Stimulated activated CD4-positive, alpha-beta T cell treated with anti-CD3 and anti-CD28 coated beads, Interleukin-4, amount 100 ng/mL, for 1 hour (primary cell): ENCODE data around the gene TNS1.

Experiments
- DNase-seq: peaks from one replicate; pipeline ENCODE4 v3.0.0-alpha.2; 2020

The TNS1 gene

GRCh38 chr2:217861334-217861877, 141.4 kb downstream of the TNS1 start:
- DNase-seq, result no peak

GRCh38 chr2:217859926-217860325, 142.9 kb downstream of the TNS1 start:
- no peak for DNase-seq

- no peak for DNase-seq
Measured at GRCh38 chr2:217858519-217859491, 144.0 kb downstream of the TNS1 start.

- DNase-seq, result no peak
Measured at GRCh38 chr2:217857624-217858506, 144.9 kb downstream of the TNS1 start.

- no peak for DNase-seq
Measured at GRCh38 chr2:217856871-217857270, 145.9 kb downstream of the TNS1 start.

- DNase-seq, result no peak
Measured at GRCh38 chr2:217856159-217856558, 146.6 kb downstream of the TNS1 start.

GRCh38 chr2:217854684-217855420, 147.9 kb downstream of the TNS1 start:
- DNase-seq, result no peak

- no peak for DNase-seq
Measured at GRCh38 chr2:217853961-217854360, 148.8 kb downstream of the TNS1 start.

- DNase-seq, result no peak
Measured at GRCh38 chr2:217853301-217853881, 149.4 kb downstream of the TNS1 start.

GRCh38 chr2:217852555-217853211, 150.1 kb downstream of the TNS1 start:
- no peak for DNase-seq

- no peak for DNase-seq
Measured at GRCh38 chr2:217851191-217852020, 151.4 kb downstream of the TNS1 start.

- DNase-seq, result no peak
Measured at GRCh38 chr2:217849154-217849975, 153.4 kb downstream of the TNS1 start.

GRCh38 chr2:217848351-217848957, 154.3 kb downstream of the TNS1 start:
- DNase-seq, result no peak

GRCh38 chr2:217847552-217848350, 155.0 kb downstream of the TNS1 start:
- DNase-seq, result no peak

- no peak for DNase-seq
Measured at GRCh38 chr2:217847115-217847514, 155.7 kb downstream of the TNS1 start.

GRCh38 chr2:217846321-217846743, 156.5 kb downstream of the TNS1 start:
- no peak for DNase-seq

GRCh38 chr2:217845301-217845700, 157.5 kb downstream of the TNS1 start:
- no peak for DNase-seq

GRCh38 chr2:217844696-217845095, 158.1 kb downstream of the TNS1 start:
- DNase-seq, result no peak
